Measurements from ENCODE around the gene MEP1A.

- TF ChIP-seq CTCF (IDR thresholded peaks at IDR 0.05) (no peak), POLR2A (IDR thresholded peaks at IDR 0.05) (no peak)
These were observed 6.5 kb downstream of the MEP1A start for GRCh38 chr6:46799657-46800056.
